ENCODE results near the gene PHPT1.
A peak's percentile ranks its signal among the peaks of the same experiment; 100 is the strongest.
"Not testable (repeated sequence)": the region's sequence is repeated elsewhere in the genome, so short reads cannot be mapped to it uniquely, and the experiment has no call there.

The PHPT1 gene

DNA sequence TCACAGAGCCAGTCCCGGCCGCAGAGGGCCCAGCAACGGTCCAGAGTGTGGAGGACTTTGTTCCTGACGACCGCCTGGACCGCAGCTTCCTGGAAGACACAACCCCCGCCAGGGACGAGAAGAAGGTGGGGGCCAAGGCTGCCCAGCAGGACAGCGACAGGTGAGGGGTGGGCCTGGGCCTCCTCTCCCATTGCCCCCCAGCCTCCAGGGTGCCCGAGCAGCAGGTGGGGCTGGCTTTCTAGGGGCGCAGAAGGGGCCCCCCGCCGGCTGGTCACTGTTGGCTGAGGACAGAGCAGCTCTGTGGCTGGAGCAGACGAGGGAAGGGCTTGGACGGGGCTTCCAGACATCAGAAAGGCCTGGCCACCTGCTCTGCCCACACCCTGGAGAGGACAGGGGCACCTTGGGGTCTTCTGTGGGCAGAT, 11.3 kb upstream of the PHPT1 start:
- not testable (repeated sequence) for DNase-seq

DNA sequence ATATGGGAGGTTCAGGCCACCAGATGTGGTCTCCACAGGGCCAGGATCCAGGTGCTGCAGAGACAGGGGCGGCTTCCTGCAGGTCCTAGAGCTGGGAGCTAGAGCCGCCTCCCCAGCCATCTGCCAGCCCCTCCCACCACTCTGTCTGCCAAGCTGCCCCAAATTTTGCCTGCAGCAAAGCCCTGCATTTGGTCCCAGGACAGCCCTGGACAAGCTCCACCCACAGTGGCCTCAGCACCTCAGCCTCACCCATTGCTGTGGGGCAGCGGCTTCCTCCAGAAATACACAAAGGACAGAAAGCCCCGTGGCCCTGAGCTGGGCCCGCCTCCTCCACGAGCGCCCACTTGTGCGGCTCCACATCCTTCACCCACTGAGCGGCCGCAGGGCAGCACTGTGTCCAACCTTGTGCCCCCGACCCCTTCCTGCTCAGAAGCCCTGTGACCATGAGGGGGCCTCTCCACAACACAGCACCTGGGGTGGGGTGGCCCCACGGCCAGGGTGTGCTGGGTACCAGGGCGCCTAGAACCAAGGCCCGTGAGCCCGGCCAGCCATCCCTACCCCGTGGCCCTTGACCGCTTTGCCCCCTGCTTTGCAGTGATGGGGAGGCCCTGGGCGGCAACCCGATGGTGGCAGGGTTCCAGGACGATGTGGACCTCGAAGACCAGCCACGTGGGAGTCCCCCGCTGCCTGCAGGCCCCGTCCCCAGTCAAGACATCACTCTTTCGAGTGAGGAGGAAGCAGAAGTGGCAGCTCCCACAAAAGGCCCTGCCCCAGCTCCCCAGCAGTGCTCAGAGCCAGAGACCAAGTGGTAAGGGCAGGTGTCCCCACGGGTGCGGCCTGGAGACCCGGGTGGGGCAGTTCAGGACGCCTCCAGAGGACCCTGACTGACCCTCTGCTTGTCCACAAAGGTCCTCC, 10.6 kb upstream of the PHPT1 start:
- DNase-seq, result no peak

DNA sequence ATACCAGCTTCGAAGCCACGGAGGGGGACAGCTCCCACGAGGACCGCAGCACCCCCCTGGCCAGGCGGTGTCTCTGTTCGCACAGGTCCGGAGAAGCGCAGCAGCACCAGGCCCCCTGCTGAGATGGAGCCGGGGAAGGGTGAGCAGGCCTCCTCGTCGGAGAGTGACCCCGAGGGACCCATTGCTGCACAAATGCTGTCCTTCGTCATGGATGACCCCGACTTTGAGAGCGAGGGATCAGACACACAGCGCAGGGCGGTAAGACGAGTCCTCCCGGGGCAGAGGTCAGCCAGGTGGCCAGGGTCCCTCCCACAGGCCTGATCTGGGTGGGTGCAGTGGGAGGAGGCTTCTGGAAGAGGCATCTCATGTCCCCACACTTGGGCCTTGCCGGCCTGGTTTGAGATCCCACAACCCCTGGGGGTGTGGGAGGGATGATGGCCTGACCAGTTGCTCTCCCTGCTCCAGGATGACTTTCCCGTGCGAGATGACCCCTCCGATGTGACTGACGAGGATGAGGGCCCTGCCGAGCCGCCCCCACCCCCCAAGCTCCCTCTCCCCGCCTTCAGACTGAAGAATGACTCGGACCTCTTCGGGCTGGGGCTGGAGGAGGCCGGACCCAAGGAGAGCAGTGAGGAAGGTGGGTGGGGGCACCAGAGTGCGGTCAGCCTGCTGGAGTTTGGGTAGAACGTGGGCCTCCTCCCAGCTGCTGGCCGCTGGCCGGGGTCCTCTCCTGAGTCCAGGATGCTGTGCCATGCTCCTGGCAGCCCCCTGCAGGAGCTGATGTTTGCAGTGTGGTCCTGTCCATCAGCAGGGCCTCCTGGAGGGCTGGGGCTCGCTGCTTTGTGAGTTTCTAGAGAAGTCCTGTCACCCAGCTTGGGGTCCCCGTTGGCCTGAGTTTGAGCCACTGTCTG, 9.7 kb upstream of the PHPT1 start:
- DNase-seq, result no peak

DNA sequence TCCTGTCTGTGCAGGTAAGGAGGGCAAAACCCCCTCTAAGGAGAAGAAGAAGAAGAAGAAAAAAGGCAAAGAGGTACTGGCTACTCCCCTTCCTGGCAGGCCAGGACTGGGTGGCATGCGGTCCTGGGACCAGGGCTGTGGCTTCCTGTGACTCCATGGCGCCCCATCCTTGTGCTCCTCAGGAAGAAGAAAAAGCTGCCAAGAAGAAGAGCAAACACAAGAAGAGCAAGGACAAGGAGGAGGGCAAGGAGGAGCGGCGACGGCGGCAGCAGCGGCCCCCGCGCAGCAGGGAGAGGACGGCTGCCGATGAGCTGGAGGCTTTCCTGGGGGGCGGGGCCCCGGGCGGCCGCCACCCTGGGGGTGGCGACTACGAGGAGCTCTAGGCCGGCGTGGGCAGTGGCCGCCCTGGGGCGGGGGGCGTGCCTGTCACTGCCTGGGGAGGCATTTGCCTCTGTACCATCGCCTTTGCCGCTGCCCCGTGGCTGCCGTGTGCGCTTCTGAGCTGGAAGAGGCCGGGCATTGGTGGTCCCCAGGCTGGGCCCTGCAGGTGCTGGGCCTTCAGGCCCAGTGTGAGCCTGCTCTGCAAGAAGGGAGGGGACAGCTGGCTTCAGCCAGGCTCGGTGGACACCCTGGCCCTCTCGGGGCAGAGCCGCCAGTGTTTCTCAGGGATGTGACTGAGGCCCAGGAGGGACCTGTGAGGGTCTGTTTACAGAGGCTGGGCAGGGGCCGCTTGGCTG, 8.9 kb upstream of the PHPT1 start:
- DNase-seq, result no peak

DNA sequence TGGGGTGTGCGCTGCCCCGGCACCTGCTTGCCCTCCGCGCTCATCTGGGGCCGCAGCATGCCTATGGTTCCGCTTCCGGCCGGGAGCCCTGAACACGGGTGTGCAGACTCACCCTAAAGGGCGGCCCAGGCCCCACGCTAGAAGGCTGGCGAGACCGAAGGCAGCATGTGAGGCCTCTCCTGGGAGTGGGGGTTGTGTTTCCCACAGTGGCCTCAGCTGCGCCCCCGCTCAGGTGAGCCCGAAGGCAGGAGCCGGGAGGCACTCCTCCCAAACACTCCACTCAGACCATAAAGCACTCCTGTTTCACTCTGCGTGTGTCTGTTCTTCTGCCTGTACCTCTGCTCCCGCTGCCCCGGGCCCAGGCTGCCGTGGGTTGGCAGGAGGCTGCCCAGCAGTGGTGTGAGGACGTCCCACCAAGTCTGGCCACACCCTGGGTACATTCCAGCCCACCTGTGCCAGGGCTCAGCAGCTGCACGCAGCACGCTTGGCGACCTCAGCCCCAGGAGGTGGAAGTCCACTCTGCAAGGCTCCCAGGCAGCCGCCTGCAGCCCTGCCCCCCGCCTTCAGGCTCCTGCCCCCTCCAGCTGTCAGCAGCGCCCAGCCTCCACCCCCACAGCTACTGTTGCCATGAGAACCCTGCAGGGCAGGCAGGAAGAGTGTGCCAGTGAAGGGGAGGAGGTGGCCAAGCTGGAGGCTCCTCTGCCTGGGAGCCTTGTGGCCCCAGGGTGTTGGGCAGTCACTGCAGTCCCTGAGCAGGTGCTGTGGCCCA, 8.1 kb upstream of the PHPT1 start:
- no peak for DNase-seq

DNA sequence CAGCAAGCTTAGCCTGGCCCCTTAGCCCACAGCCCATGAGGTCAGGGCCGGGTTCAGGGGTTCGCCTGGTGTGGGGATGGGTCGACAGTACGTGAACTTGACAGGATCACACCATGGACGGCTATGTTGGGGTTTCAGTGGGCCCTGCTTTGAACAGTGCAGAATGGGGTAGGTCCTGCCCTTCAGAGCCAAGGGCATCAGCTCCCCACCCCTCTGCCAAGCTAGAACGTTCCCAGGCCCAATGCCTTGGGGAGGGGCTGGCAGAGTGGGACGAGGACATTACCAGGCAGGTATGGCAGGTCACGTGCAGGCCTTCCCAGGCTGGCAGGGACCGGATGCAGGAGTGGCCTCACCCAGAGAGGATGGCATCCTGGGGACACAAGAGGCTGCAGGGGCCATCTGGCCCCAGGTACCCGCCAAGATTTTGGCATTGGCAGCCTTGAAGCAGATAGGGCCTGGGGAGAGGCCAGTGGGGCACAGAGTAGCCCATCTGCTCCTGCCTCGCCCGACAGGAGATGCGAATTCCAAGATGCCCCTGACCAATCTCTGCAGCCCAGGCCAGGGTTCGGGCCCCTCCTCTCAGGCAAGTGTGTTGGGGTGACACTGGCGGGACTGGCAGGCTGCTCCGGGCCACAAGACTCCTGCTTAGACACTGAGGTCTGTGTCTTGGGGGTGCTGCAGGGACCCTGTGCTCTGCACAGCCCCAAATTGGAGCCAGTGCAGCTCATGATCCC, 7.4 kb upstream of the PHPT1 start:
- DNase-seq, result not testable (repeated sequence)

DNA sequence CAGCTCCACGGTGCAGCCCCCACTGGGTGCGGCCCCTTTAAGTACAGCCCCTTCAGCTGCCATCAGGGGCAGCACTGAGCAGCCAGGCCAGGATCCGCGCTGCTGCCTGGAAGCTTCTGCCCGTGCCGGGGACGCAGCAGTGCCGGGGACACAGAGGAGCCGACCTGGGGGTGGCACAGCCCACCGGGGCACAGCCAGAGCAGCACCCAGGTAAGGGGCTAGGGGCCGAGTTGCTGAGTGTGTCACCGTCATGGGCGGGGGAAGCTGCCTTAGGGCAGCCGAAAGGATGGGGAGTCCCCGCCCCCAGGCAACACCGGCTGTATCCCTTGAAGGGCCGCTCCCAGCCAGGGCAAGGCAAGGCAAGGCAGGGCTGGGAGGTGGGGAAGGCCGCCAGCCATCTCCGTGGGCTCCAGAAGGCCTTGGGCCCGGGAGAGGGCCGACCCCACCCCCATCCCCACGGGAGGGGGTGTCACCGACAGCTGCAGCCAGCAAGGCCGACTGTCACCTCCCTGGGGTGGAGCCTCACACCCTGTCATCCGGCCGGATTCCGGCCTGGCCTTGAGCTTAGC, 6.7 kb upstream of the PHPT1 start, which contains the start of gene AJM1:
AJM1 (plus strand) TSS at position 99 of the 569 bp plus-strand sequence. CDS start 1,937 bp downstream, outside the sequence.
- peak; percentile 72 for DNase-seq

DNA sequence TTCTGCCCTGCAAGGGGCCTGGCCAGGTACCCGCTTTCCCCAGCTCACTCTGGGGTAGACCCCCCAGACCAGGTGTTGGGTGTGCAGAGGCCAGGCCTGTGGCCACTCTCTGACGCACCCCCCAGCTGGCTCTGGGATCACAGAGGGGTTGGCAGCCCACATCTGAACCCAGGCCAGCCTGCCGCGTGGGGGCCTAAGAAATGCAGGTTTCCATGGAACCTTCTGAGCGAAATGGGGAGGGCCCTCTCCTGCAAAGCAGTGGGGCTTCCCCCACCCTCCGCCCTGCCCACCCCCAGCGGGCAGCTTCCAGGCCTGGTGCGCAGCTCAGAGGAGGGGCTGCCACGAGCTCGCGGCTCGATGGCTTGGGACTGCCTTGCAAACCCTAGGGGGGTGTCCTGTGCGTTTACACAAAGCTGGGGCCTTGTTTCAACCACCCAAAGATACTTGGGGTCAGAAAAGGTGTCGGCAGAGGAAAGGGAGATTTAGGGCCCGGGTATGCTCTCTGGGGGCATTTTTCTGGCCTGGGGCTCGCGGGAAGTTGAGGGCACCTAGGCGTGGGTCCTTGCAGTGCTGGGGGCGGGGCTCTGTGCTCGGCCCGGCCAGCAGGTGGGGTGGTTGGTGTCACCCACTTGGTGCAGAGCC, 5.9 kb upstream of the PHPT1 start:
- DNase-seq, result not testable (repeated sequence)

DNA sequence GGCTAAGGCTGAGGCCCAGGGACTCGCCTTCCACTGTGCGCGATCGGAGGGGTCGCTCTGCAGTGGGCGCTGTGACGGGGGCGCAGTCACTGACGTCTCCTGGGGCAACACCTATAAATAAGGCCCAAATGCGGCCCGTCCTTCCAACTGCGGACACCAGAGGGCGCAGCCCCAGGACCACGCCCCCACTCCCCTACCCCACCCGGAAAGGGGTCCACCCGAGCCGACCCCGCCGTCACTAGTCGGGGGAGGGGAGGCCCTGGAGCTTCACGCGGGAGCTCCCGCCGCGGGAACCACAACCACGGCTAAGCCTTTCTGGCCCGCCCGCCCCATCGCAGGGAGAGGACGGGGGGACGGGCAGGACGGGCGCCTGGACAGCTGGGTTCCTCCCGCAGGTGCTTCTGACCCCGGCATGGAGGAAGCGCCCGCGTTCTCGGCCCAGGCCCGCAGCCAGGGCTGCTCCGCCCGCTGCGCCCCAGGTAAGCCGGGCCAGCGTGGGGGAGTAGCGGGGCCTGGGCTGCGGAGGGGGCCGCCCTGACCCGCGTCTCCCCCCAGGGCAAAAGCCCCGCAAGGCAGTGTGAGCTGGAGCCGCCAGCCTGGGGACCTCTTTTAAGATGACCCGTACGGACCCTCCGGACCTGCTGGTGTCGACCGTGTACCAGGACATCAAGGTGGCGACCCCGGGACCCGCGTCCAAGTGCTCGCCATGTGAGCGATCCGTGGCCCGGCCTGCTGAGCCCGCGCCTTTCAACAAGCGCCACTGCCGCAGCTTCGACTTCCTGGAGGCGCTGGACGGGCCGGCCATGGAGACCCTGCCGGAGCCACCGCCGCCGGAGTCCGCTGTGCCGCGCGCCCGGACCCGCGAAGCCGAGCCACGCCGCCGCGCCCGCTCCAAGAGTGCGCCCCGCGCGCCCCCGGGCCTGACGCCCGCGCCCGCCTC, 5.1 kb upstream of the PHPT1 start:
- peak; percentile 39 for DNase-seq

DNA sequence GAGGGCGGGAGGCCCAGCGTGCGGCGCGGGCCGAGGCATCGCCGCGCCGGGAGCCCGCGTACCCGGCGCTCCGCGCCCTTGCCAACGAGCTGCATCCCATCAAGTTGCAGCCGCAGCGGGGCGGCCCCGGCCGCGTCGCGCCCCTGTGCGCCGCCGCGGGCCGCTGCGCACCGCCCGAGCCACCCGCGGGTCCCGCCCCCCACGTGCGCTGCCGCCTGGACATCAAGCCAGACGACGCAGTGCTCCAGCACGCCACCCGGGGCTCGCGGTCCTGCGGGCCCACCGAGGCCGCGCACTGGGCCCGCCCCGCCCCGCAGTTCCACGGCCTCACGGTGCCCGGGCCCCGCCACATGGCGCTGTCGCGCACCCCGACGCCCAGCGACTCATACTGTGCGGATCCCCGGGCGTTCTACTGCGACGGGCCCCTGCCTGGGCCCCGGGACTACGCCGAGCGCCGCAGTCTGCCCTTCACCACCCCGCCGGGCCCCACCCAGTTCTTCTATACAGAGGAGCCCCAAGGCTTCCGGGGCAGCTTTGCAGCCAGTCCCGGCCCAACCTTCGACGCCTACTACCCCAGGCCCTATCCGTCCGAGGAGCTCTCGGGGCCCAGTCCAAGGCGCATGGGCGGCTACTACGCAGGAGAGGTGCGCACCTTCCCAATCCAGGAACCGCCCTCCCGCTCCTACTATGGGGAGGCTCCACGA, 4.3 kb upstream of the PHPT1 start:
- no peak for DNase-seq

DNA sequence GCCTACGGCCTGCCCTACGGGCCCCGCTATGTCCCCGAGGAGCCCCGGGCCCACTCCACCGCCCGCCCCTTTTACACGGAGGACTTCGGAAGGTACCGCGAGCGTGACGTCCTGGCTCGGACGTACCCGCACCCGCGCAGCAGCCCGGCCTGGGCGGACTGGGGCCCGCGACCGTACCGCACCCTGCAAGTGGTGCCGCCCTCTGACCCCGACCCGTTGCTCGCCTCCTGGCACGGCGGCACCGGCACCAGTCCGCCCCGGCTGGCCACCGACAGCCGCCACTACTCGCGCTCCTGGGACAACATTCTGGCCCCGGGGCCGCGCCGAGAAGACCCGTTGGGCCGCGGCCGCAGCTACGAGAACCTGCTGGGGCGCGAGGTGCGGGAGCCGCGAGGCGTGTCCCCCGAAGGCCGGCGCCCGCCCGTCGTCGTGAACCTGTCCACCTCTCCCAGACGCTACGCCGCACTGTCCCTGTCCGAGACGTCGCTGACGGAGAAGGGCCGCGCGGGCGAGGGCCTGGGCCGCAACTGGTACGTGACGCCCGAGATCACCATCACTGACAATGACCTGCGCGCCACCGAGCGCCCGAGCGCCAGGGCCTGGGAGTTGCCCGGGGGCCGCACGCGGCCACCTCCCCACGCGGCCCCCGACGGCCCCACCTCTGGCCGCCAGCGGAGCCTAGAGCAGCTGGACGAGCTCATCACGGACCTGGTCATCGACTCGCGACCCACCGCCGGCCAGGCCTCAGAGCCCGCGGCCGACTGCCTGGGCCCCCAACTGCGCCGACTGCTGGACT, 3.5 kb upstream of the PHPT1 start:
- DNase-seq, result no peak

DNA sequence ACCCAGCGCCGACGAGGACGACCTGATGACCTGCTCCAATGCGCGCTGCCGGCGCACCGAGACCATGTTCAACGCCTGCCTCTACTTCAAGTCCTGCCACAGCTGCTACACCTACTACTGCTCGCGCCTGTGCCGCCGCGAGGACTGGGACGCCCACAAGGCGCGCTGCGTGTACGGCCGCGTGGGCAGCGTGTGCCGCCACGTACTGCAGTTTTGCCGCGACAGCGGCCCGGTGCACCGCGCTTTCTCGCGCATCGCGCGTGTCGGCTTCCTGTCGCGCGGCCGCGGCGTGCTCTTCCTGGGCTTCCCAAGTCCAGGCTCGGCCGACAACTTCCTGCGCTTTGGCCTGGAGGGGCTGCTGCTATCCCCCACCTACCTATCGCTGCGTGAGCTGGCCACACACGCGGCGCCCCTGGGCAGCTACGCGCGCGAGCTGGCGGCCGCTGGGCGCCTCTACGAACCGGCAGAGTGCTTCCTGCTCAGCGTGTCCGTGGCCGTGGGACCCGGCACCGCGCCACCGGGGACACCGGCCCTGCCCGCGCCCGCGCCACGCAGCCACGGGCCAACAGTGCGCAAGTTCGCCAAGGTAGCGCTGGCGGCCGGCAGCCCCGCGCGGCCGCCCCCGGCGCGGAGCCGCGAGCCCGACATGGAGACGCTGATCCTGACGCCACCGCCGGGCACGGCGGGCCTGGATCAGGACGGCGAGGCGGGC, 2.7 kb upstream of the PHPT1 start:
- no peak for DNase-seq

DNA sequence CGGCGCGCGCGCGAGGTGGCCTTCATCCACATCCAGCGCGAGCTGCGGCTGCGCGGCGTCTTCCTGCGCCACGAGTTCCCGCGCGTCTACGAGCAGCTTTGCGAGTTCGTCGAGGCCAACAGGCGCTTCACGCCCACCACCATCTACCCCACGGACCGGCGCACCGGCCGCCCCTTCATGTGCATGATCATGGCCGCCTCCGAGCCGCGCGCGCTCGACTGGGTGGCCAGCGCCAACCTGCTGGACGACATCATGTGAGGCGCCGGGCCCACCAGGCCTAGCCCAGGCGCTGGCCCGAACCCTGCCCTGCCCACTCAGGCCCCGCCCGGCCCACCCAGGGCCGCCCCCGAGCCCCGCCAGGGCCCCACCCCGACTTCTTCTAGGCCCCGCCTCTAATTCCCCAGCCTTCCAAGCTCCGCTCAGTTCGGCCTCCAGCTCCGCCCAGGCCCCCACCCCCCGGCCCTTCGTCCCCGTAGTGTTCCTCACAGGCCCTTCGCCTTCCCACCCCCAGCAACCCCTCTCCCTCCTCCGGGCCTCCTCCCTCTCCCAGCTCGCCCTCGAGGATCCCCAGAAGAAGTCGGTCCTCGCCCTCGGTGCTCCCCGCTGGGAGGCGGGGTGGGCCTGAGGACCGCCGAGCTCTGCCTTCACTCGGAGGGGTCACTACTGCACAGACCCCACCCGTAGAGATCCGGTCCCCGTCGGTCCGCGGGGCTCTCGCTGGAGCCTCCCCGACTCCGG, 2.0 kb upstream of the PHPT1 start:
- no peak for DNase-seq

DNA sequence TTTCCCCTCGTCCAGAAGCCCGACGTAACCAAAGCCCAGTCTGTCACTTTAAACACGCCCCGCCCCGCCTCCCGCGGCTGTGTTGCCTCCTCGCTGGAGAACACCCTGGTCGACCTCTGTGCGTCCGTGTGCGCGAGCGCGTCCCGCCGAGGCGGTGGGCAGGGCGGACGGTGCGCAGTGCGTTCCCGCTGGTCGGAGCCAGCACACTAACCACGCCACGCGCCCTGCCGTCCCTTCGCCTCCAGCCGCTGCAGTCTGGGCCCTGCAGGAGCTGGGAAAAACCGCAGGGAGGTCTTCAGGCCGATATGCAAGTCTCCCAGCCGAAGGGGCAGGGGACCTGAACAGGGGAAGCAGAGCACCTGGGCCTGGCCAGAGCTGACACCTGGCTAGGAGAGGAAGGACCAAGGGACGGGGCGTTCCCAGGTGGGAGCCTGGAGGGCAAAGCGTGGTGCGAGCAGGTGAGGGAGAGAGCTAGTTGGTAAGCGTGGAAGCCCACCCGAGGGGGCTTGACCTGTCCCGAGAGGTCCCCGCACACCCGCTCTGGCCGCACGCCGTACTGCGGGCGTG, 1.3 kb upstream of the PHPT1 start:
- peak; percentile 59 for DNase-seq

DNA sequence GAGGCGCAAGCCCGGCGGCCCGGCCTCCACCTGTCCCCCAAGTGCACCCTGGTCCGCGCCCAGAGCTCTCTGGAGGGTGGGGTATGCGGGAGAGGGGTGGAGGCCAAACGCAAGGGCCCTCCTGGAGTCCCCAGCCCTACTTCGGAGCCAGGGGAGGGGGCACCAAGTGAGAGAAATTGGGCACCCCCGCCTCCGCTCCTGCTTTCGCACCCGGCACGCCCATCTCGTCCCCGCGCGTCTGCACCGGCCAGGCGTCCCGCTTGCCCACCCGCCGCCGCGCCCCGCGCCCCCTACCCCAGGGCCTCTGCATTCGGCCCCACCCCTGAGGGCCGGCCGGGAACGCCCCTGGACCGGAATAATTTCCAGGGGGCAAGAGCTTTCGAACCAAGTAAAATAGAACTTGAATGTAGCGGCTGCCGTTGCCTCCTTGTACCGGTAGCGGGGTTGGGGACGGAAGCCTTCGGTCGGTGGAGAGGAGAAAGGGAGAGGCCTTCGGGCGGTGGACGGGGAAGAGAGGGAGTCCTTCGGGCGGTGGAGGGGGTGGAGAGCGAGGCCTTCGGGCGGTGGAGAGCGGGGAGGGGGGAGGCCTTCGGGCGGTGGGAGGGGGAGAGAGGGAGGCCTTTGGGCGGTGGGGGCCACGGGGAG, 694 bp upstream of the PHPT1 start:
- peak; percentile 20 for DNase-seq
